ENCODE data around the gene CCDC28B. TPM values are rescaled to one million over a fixed set of nuclear protein-coding genes. Genes with fewer than 3 reads are reported as not detected.

Gene CCDC28B
- total and polyA plus RNA-seq, 2 of the 13 experiments (the other 11 are each of a cell fraction or from before 2014, with no cell fraction given), result 2.6 to 3.5 TPM

- TF ChIP-seq PRPF4 (IDR thresholded peaks at IDR 0.05; ENCODE audit: low read depth, low read length, poor library complexity, severe bottlenecking) (no peak), KLF6 (CRISPR knock-in tag; IDR thresholded peaks at IDR 0.05) (no peak)
These were observed 18.3 kb upstream of the CCDC28B start (continued) for GRCh38 chr1:32182060-32182459.

DNA sequence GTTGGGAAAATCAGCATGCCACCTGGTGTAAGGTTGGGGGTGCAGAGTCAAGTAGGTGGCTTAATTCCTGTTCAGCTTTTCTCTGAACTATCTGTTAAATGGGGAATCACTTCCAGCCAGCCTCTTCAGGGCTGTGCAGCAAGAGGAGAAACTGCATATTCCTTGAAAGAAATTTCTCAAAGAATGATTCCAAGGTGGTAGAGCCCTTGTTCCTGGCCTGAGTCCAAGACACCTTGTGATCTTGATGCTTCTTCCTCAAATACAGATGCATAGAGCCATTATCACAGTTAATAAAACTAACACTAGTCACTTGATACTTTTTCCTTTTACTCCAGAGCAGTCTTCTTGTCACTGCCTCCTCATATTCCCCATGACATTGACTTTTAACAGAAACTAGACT is 15.7 kb upstream of the CCDC28B start:
- ATAC-seq (no peak), DNase-seq (ENCODE audit: low spot score) (no peak), FAIRE-seq (no peak)
- peaks cover 57% of the 10 kb centered on the region for H3K79me2 ChIP-seq (ENCODE audit: insufficient read depth, low read length)
- no peak overlapping the region; the same call in 1 of the 2 replicates for H3K4me2 ChIP-seq (ENCODE audit: low read depth, low read length)
- H2AFZ ChIP-seq (ENCODE audit: low read length), result no peak overlapping the region
- intact Hi-C loops (cut with micrococcal nuclease; ENCODE audit: unreplicated experiment) (no loop called here), in situ Hi-C loops (cut with HindIII; ENCODE audit: extremely low pct_ligation_motif_present, low pct_unique_long_range_greater_than_20kb) (no loop called here)
- no peaks in the 10 kb centered on the region for H3K9me3 ChIP-seq (ENCODE audit: low read length)
- no TSS peak for BruUV-seq (replicated peaks)
- peaks cover 50% of the 10 kb centered on the region for H3K4me1 ChIP-seq (ENCODE audit: insufficient read depth, low read length)
- POLR2A ChIA-PET, result interaction anchor here (1.1 kb wide), 1 partner anchor 77 kb away, joined by 3 read pairs; the partner anchor contains the start of gene KPNA6
- CTCF ChIA-PET (ENCODE audit: low intra/inter-chr PET ratio, low total read pairs), result no interaction called here
- no peak overlapping the region for H3K27ac ChIP-seq (ENCODE audit: extremely low read length, insufficient read depth, low read length)
- no peak overlapping the region for H3K9ac ChIP-seq (ENCODE audit: insufficient read depth, low read depth, low read length)
- 0 out of 2 replicates have a peak, but pooled peaks have one; percentile 16 for TF ChIP-seq RBFOX2 (IDR thresholded peaks at IDR 0.05; ENCODE audit: low read depth, low read length)
- TF ChIP-seq, protein P1, sequence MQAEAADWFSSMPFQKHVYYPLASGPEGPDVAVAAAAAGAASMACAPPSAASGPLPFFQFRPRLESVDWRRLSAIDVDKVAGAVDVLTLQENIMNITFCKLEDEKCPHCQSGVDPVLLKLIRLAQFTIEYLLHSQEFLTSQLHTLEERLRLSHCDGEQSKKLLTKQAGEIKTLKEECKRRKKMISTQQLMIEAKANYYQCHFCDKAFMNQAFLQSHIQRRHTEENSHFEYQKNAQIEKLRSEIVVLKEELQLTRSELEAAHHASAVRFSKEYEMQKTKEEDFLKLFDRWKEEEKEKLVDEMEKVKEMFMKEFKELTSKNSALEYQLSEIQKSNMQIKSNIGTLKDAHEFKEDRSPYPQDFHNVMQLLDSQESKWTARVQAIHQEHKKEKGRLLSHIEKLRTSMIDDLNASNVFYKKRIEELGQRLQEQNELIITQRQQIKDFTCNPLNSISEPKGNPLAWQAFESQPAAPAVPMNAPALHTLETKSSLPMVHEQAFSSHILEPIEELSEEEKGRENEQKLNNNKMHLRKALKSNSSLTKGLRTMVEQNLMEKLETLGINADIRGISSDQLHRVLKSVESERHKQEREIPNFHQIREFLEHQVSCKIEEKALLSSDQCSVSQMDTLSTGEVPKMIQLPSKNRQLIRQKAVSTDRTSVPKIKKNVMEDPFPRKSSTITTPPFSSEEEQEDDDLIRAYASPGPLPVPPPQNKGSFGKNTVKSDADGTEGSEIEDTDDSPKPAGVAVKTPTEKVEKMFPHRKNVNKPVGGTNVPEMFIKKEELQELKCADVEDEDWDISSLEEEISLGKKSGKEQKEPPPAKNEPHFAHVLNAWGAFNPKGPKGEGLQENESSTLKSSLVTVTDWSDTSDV (CRISPR knock-in tag; IDR thresholded peaks at IDR 0.05), result no peak
- TF ChIP-seq ZNF619 (CRISPR knock-in tag; IDR thresholded peaks at IDR 0.05), result no peak
- no peak for TF ChIP-seq STAG1 (CRISPR knock-in tag; IDR thresholded peaks at IDR 0.05)
- TF ChIP-seq ZNF207 (IDR thresholded peaks at IDR 0.05; ENCODE audit: borderline replicate concordance), result no peak
- TF ChIP-seq PREB (CRISPR knock-in tag; IDR thresholded peaks at IDR 0.05), result no peak
- no peak for TF ChIP-seq ZFP36L2 (CRISPR knock-in tag; IDR thresholded peaks at IDR 0.05)
- peaks cover 26 to 61% of the 10 kb centered on the region in 2 experiments for H3K36me3 ChIP-seq (replicated peaks in 1 of 2; ENCODE audit: control insufficient read depth in 1 of 2, insufficient read depth in 2 of 2, low read length in 2 of 2)
- no peaks in the 10 kb centered on the region for H3K27me3 ChIP-seq (ENCODE audit: control insufficient read depth in 1 of 2, insufficient read depth in 2 of 2, low read length in 2 of 2)
- H3K4me3 ChIP-seq (replicated peaks in 1 of 3; ENCODE audit: insufficient read depth in 1 of 3, low read depth in 2 of 3, low read length in 3 of 3), result no peak overlapping the region
- H4K20me1 ChIP-seq (ENCODE audit: insufficient read depth, low read length), result peaks cover 2% of the 10 kb centered on the region; the same call in 1 of the 2 replicates
